Right atrium auricular region (tissue), 2 donors: ENCODE results near the gene C17orf75. TPM values are rescaled to one million over a fixed set of nuclear protein-coding genes. Genes with fewer than 3 reads are reported as not detected.

Source experiments
- DNase-seq: peaks from one replicate; pipeline ENCODE4 v3.0.0-alpha.2; 2019; ENCODE audit warnings: low spot score
- H3K27ac ChIP-seq, 2 donors: fragments of 200-600 bp; sonication (generic); 1 replicate in 1 of 2; 2 replicates in 1 of 2; pipeline ENCODE4 v1.5.1; 2016 to 2019
- H3K27me3 ChIP-seq, 2 donors: fragments of 200-600 bp; sonication (generic); one replicate each; pipeline versions ENCODE4 v1.5.1 to v1.6.0; 2017 to 2019
- H3K36me3 ChIP-seq: fragments of 200-600 bp; sonication (generic); one replicate; pipeline ENCODE4 v1.5.1; 2016
- H3K4me1 ChIP-seq, 2 donors: fragments of 200-600 bp; sonication (generic); one replicate each; pipeline versions ENCODE4 v1.5.1 to v1.6.0; 2017 to 2019
- H3K4me3 ChIP-seq, 2 donors: fragments of 200-600 bp; sonication (generic); 1 replicate in 1 of 2; 2 replicates in 1 of 2; pipeline ENCODE4 v1.5.1; 2017 to 2019; ENCODE audit warnings: mild to moderate bottlenecking in 1 of 2, moderate library complexity in 1 of 2
- H3K9me3 ChIP-seq, 2 donors: fragments of 200-600 bp; sonication (generic); one replicate each; pipeline ENCODE4 v1.5.1; 2019
- total RNA-seq, 2 donors: library from RNA; depleted of rRNA; stranded (reverse); fragments of >200 nt; gene quantifications; one replicate each; pipeline ENCODE4 v1.1.0, GENCODE V29; 2016
- TF ChIP-seq, protein P1 (sequence below), 2 donors: fragments of 200-600 bp; sonication (generic); IDR thresholded peaks; one replicate each; pipeline ENCODE4 v1.5.1; 2019; ENCODE audit warnings: antibody characterized with exemption in 2 of 2

C17orf75 gene
- total RNA-seq, 2 donors from 2014 or later: 7.9 to 14.5 TPM

DNA sequence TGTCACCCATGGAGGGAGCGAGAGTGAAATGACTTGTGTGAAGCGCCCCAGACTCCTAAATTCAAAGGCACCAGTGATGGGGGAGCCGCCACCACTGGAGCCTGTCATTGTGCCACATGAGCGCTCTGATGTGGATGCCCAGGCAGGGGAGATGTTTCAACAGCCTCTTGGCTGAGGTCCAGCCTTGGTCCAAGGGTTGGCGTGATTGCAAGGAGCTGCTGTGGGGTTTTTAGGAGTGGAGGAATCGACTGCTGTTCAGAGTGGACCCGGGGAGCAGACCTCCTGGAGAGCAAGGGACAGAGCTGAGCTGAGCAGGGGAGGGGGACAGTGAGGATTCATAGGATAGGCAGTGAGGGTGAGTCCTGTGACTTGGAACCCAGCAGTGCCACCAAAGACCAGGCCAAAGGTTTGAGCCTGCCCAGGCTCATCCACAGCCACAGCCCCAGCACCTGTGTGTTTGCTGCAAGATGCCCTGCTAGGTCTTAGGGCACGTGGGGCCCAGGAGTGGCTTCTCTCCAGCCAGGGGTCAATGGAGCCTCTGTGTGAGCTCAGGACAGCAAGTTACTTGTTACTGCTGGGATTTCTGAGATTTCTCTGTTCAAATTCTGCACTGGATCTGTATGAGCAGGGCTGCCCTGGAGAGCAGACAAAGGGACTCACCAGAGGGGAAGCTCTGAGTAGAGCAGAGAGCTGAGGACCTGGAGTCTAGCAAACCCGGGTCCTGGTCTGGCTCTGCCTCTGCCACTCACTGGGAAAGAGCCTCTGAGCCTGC, 56.0 kb downstream of the C17orf75 start:
- DNase-seq: no peak
- H3K27me3 ChIP-seq: no peaks in the 10 kb centered on the region
- peaks cover 0 to 13% of the 10 kb centered on the region in 2 donors for H3K4me1 ChIP-seq
- no peak overlapping the region for H3K27ac ChIP-seq
- H3K4me3 ChIP-seq: no peak overlapping the region
- H3K36me3 ChIP-seq: no peaks in the 10 kb centered on the region
- TF ChIP-seq, protein P1, sequence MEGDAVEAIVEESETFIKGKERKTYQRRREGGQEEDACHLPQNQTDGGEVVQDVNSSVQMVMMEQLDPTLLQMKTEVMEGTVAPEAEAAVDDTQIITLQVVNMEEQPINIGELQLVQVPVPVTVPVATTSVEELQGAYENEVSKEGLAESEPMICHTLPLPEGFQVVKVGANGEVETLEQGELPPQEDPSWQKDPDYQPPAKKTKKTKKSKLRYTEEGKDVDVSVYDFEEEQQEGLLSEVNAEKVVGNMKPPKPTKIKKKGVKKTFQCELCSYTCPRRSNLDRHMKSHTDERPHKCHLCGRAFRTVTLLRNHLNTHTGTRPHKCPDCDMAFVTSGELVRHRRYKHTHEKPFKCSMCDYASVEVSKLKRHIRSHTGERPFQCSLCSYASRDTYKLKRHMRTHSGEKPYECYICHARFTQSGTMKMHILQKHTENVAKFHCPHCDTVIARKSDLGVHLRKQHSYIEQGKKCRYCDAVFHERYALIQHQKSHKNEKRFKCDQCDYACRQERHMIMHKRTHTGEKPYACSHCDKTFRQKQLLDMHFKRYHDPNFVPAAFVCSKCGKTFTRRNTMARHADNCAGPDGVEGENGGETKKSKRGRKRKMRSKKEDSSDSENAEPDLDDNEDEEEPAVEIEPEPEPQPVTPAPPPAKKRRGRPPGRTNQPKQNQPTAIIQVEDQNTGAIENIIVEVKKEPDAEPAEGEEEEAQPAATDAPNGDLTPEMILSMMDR (IDR thresholded peaks at IDR 0.05): no peak
- no peaks in the 10 kb centered on the region for H3K9me3 ChIP-seq

DNA sequence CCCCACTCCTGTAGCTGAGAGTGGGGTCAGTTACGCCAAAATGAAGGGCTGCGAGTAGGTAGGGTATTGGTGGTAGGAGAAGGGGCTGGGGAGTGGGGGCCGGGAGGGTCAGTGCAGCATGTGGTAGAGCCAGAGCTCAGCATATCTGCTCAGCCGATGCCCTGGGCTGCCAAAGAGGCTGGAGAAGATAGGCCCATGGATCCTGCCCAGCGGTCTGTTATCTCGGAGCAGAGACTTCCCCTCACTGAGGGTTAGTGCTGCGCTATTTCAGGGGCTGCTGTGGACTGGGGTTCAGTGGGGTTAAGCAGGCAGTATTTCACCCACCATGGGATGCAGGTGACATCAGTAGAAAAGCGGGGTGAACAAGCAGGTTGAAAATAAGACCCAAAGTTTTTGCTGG, 56.7 kb downstream of the C17orf75 start:
- H3K27ac ChIP-seq: no peak overlapping the region
- peaks cover 0 to 18% of the 10 kb centered on the region in 2 donors for H3K4me1 ChIP-seq
- H3K4me3 ChIP-seq: no peak overlapping the region
- DNase-seq: no peak
- H3K9me3 ChIP-seq: no peaks in the 10 kb centered on the region
- H3K36me3 ChIP-seq: no peaks in the 10 kb centered on the region
- H3K27me3 ChIP-seq: no peaks in the 10 kb centered on the region
- TF ChIP-seq, protein P1 (IDR thresholded peaks at IDR 0.05): no peak

DNA sequence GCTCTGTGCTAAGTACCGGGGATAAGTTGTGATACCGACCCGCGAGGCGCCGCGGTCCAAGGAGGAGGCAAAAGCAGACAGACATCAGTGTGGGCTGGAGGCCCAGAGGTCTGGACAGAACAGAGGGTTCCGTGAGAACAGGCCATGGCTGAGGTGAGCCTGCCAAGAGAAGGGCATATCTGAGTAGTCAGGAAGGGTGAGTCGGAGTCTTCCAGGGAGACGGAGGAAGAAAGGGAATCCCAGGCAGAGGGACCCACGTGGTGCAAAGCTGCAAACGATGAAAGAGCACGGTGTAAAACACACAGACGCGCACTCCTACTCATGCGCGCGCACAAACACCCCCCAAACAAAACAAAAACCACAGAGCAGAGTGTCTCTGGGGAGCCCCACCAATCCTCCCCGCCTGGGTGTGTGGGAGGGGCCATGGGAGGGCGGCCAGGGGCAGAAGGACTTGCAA, 58.2 kb downstream of the C17orf75 start:
- Histone ChIP-seq H3K9me3 (no peaks in the 10 kb centered on the region), H3K4me1 (peaks cover 0 to 18% of the 10 kb centered on the region in 2 donors), H3K36me3 (no peaks in the 10 kb centered on the region), H3K27me3 (no peaks in the 10 kb centered on the region), H3K27ac (no peak overlapping the region), H3K4me3 (no peak overlapping the region)
- TF ChIP-seq, protein P1 (IDR thresholded peaks at IDR 0.05): no peak
- DNase-seq: no peak

DNA sequence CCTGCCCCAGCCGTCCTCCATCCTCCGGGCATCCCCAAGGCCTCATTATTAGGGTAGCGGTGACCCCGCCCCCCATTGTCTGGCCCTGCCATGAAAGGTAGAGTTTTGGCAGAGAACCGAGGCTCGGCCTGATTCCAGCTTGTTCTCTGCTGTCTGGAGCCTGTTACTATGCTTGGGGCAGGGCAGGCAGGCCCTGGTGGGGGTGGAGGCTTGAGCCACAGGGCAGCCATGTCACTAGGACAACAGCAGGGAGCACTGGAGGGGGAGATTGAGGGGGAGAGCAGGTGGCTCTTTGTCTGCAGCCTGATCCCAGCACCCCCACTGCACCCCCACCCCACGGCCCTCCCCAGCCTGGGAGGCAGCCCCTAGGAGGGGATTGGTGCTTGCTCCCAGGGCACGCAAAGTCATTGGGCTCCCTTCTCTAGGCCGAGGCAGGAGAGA, 60.9 kb downstream of the C17orf75 start:
- DNase-seq: no peak
- Histone ChIP-seq H3K4me1 (peaks cover 0 to 23% of the 10 kb centered on the region in 2 donors), H3K27ac (no peak overlapping the region), H3K36me3 (no peaks in the 10 kb centered on the region), H3K9me3 (no peaks in the 10 kb centered on the region), H3K4me3 (no peak overlapping the region), H3K27me3 (no peaks in the 10 kb centered on the region)
- TF ChIP-seq, protein P1 (IDR thresholded peaks at IDR 0.05): no peak

DNA sequence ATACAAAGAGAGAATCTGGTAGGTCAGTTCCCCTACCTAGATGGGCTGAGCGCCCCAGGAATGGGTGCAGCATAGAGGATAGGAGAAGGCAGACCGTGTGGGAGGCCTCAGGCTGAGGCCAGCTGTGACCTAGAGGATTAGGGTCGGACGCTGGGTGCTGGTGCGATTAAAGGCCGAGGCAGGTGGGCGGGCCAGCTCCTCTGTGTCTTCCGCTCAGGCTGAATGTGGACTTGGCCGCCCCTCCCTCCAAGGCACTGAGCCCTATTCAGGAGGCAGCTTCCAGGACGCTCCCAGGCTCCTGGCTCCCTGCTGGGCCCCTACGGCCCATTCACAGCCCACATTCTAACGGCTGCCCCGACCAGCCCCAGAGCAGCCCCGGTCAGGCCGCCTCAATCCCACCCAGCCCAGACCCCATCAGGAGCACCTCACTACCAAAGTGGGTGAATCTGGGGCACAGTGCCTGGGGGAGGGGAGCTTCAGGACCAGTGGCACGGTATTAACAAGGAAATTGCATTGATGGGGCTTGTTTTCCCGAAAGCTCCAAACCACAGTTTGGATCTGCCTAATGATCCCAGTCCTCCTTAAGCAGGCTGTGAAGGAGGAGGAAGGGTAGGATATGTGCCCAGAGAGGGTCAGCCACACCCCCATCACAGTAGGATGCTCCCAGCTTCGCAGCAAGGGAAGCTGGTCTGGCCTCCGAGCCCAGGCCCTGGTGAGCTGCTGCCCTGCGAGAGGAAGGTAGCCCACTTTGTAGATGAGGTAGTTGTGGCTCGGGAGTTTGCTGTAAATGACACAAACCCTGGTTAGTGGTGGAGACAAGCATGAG, 61.9 kb downstream of the C17orf75 start:
- no peak overlapping the region for H3K27ac ChIP-seq
- DNase-seq: no peak
- no peaks in the 10 kb centered on the region for H3K36me3 ChIP-seq
- peaks cover 0 to 32% of the 10 kb centered on the region in 2 donors for H3K4me1 ChIP-seq
- no peaks in the 10 kb centered on the region for H3K27me3 ChIP-seq
- TF ChIP-seq, protein P1 (IDR thresholded peaks at IDR 0.05): no peak
- no peaks in the 10 kb centered on the region for H3K9me3 ChIP-seq
- no peak overlapping the region for H3K4me3 ChIP-seq
